K562 (cell line): ENCODE results near the gene LOXHD1. TPM values are rescaled to one million over a fixed set of nuclear protein-coding genes. Genes with fewer than 3 reads are reported as not detected.

Source experiments
- ATAC-seq: fragments of 200-7000 bp; cut with Tn5 transposase; 3 replicates; pipeline ENCODE4 v1.9.1; 2020; ENCODE audit warnings: moderate library complexity
- BruUV-seq: library from RNA; stranded (reverse); fragments of 400-500 nt; replicated peaks from 2 replicates; lab custom pipeline; 2021; lab: Mats Ljungman, UMichigan
- CTCF ChIA-PET: fragments of 300-600 bp; formaldehyde crosslinking; extraction: SDS; loops from one replicate; lab custom pipeline; 2021; ENCODE audit warnings: low intra/inter-chr PET ratio; lab: Yijun Ruan, JAX
- POLR2A ChIA-PET: fragments of 300-600, 350-650 bp; sonication (Branson Sonifier 250); formaldehyde crosslinking; extraction: SDS; loops from one replicate; lab custom pipeline; 2021; ENCODE audit warnings: antibody characterized with exemption, inconsistent platforms; lab: Yijun Ruan, JAX
- DNase-seq, 4 experiments: peaks; one replicate each; pipeline versions ENCODE4 v3.0.0 to v3.0.0-alpha.2; 2011 to 2018; ENCODE audit warnings: low spot score in 3 of 4, mixed read lengths in 3 of 4; ENCODE audit errors: extremely low read depth in 1 of 4
- FAIRE-seq: peaks from 2 replicates; lab custom pipeline; 2011; peaks lifted over from hg19 to GRCh38; lab: Jason Lieb, UNC
- H2AFZ ChIP-seq: 2 replicates; pipeline ENCODE4 v1.6.0; 2011; ENCODE audit warnings: low read depth, low read length, control low read depth, inconsistent platforms
- H3K27ac ChIP-seq: fragments of 200-600 bp; 3 replicates; pipeline ENCODE4 v1.8.0; 2011; ENCODE audit warnings: low read depth, mild to moderate bottlenecking, control low read depth, inconsistent platforms, low read length, moderate library complexity, mixed read lengths; ENCODE audit errors: extremely low read depth
- H3K27me3 ChIP-seq, 2 experiments: fragments of 300-600 bp in 1 of 2; 2 replicates in 1 of 2; 3 replicates in 1 of 2; pipeline versions ENCODE4 v1.6.0 to v1.8.0; 2011; ENCODE audit warnings: inconsistent platforms in 2 of 2, low read length in 2 of 2, mild to moderate bottlenecking in 1 of 2, mixed read lengths in 1 of 2, moderate library complexity in 1 of 2; ENCODE audit not compliant: control insufficient read depth in 2 of 2, insufficient read depth in 2 of 2
- H3K36me3 ChIP-seq: fragments of 300-600 bp; 3 replicates; pipeline ENCODE4 v1.8.0; 2011; ENCODE audit warnings: mild to moderate bottlenecking, low read length, inconsistent platforms; ENCODE audit not compliant: control insufficient read depth, insufficient read depth
- H3K4me1 ChIP-seq, 2 experiments: fragments of 200-600 bp in 1 of 2; replicated peaks in 1 of 2; 2 replicates in 1 of 2; 3 replicates in 1 of 2; pipeline versions ENCODE4 v1.5.1 to v1.8.0; 2011; ENCODE audit warnings: inconsistent platforms in 2 of 2, low read length in 2 of 2, mild to moderate bottlenecking in 1 of 2, mixed read lengths in 1 of 2, moderate library complexity in 1 of 2; ENCODE audit not compliant: control insufficient read depth in 2 of 2, insufficient read depth in 2 of 2
- H3K4me2 ChIP-seq: 2 replicates; pipeline ENCODE4 v1.6.1; 2011; ENCODE audit warnings: low read length, control low read depth, inconsistent platforms, mixed read lengths; ENCODE audit not compliant: insufficient read depth
- H3K4me3 ChIP-seq: fragments of 200-600 bp; sonication (generic), shearing (Covaris generic); 2 replicates; pipeline ENCODE4 v1.5.1; 2016; ENCODE audit warnings: control low read depth, inconsistent platforms
- H3K79me2 ChIP-seq: fragments of 200-600 bp; 3 replicates; pipeline ENCODE4 v1.8.0; 2011; ENCODE audit warnings: low read length, inconsistent platforms; ENCODE audit not compliant: control insufficient read depth, insufficient read depth
- H3K9ac ChIP-seq, 2 experiments: 2 replicates each; pipeline versions ENCODE4 v1.6.0 to v1.6.1; 2011; ENCODE audit warnings: low read depth in 2 of 2, low read length in 2 of 2, control low read depth in 1 of 2, inconsistent platforms in 1 of 2, mild to moderate bottlenecking in 1 of 2, mixed read lengths in 1 of 2; ENCODE audit not compliant: insufficient read depth in 1 of 2
- H3K9me1 ChIP-seq: one replicate; pipeline ENCODE4 v1.6.0; 2011; ENCODE audit warnings: inconsistent platforms, mild to moderate bottlenecking, low read length, moderate library complexity; ENCODE audit not compliant: control insufficient read depth, insufficient read depth
- H3K9me3 ChIP-seq: replicated peaks from 2 replicates; pipeline ENCODE4 v1.5.1; 2011; ENCODE audit warnings: low read depth, low read length, inconsistent platforms; ENCODE audit not compliant: control insufficient read depth, insufficient read depth
- H4K20me1 ChIP-seq: replicated peaks from 2 replicates; pipeline ENCODE4 v1.6.1; 2011; ENCODE audit warnings: low read length, inconsistent platforms, mixed read lengths; ENCODE audit not compliant: control insufficient read depth, insufficient read depth
- ARID1B ChIP-seq: fragments of 450-650 bp; IDR thresholded peaks from 2 replicates; pipeline ENCODE4 v1.6.1; 2016; ENCODE audit warnings: antibody characterized with exemption, mild to moderate bottlenecking, inconsistent platforms
- NCOA4 ChIP-seq: fragments of 450-650 bp; IDR thresholded peaks from 2 replicates; pipeline ENCODE4 v1.6.1; 2018; ENCODE audit warnings: mild to moderate bottlenecking; ENCODE audit not compliant: partially characterized antibody
- NFIC ChIP-seq: fragments of 450-650 bp; IDR thresholded peaks from 2 replicates; pipeline ENCODE4 v1.6.1; 2017; ENCODE audit warnings: mild to moderate bottlenecking, inconsistent platforms
- NUFIP1 ChIP-seq: fragments of 450-650 bp; IDR thresholded peaks from 2 replicates; pipeline ENCODE4 v1.6.1; 2018; ENCODE audit not compliant: partially characterized antibody
- POLR2G ChIP-seq: fragments of 200-400 bp; formaldehyde crosslinking; IDR thresholded peaks from 2 replicates; pipeline ENCODE4 v1.6.1; 2017; ENCODE audit warnings: low read depth, mild to moderate bottlenecking, antibody characterized with exemption, low read length, moderate library complexity
- RAD21 ChIP-seq, 2 experiments: fragments of 250-450 bp in 1 of 2; fragments of 450-650 bp in 1 of 2; sonication (Bioruptor Pico) in 1 of 2; formaldehyde crosslinking in 1 of 2; IDR thresholded peaks in 1 of 2; conservative IDR thresholded peaks in 1 of 2; 2 replicates each; pipeline versions ENCODE4 v1.4.0 to v1.8.0; 2020 to 2022; ENCODE audit warnings: mild to moderate bottlenecking in 2 of 2, moderate library complexity in 1 of 2
- ZNF354B ChIP-seq: fragments of 250-450 bp; sonication (Bioruptor Pico); IDR thresholded peaks from 2 replicates; pipeline ENCODE4 v1.4.0; 2020
- ZZZ3 ChIP-seq: fragments of 450-650 bp; IDR thresholded peaks from 2 replicates; pipeline ENCODE4 v1.6.1; 2016; ENCODE audit warnings: antibody characterized with exemption, mild to moderate bottlenecking, moderate library complexity
- WGBS: fragments of 100-300 bp; shearing (Covaris generic); methylation state at CpG from one replicate; pipeline ENCODE4 v1.1.6; 2016; ENCODE audit warnings: low coverage, mixed read lengths; ENCODE audit not compliant: insufficient coverage; ENCODE audit errors: missing lambda C conversion rate; 5-methylcytosine and 5-hydroxymethylcytosine counted together
- in situ Hi-C: fragments of 300-500 bp; cut with MboI; formaldehyde crosslinking; loops from 4 replicates; pipeline ENCODE4 v1.15.0; 2018; ENCODE audit warnings: inconsistent platforms, mixed read lengths
- intact Hi-C: fragments of 100-400 bp; cut with micrococcal nuclease; formaldehyde crosslinking; loops from 2 replicates; pipeline ENCODE4 v1.14.2; 2022
- polyA plus RNA-seq, 8 experiments: library from polyadenylated mRNA; depleted of rRNA in 4 of 8; stranded (reverse) in 5 of 8; unstranded in 3 of 8; fragments of >200 nt; fragmentation: Nextera tagmentation in 2 of 8; fragmentation: Illumina TruSeq in 1 of 8; extraction: Ambion mirVana in 2 of 8; extraction: Trizol in 1 of 8; gene quantifications; 2 replicates each; pipeline versions ENCODE4 v1.2.1 to v1.2.3, GENCODE V29; 2011 to 2014; ENCODE audit warnings: inconsistent platforms in 1 of 8, missing spikeins in 1 of 8
- total RNA-seq, 7 experiments: library from RNA; depleted of rRNA in 6 of 7; stranded (reverse); fragments of >200 nt in 6 of 7; fragmentation: Illumina TruSeq in 2 of 7; extraction: Trizol in 2 of 7; gene quantifications; 2 replicates each; pipeline versions ENCODE4 v1.2.1 to v1.2.3, GENCODE V29; 2011 to 2021; ENCODE audit warnings: low replicate concordance in 1 of 7

The LOXHD1 gene
- total and polyA plus RNA-seq, 9 of the 15 experiments (the other 6 are each of a cell fraction or from before 2014, with no cell fraction given): not detected

DNA sequence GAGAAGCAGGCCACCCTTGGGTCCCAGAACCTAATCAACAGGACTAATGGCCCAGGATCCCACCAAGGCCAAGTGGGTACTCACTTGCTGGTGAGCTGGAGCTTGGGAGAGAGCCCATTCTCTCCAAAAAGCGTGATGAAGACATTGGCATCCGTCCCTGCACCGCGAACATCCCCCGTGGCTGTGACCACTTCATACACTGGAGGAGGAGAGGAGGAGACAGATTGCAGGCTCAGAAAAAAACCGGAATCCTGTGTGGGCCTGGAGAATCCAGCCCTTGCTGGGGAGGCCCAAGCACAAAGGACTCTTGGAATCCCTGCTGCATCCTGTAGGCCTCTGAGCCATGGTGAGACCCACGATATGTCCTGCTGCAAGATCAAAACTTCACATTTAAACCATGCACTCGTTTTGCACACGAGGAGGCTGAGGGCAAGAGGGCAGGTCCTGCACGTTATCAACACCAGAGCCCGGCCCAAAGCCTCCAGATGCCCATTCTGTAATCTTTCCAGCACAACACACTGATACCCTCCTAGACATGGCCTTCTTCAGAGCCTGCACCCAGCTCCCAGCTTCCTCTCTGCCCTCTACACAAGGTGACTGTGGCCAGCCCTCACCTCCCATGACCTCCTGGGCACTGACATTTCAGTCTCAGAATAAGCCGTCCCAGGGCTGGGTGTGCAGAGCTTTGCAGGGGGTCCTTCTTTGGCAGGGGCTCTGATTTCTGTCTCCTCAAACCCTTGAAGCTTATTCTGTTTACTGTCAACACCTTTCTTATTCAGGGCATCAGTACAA lies 7.8 kb downstream of the LOXHD1 start:
- Histone ChIP-seq H3K27ac (no peak overlapping the region), H4K20me1 (no peaks in the 10 kb centered on the region), H3K79me2 (no peaks in the 10 kb centered on the region), H3K4me3 (no peak overlapping the region), H3K9me3 (no peaks in the 10 kb centered on the region), H3K4me1 (no peaks in the 10 kb centered on the region; a peak in 1 of 5 replicates), H3K9me1 (no peaks in the 10 kb centered on the region), H2AFZ (no peak overlapping the region), H3K36me3 (no peaks in the 10 kb centered on the region), H3K4me2 (no peak overlapping the region), H3K9ac (no peak overlapping the region), H3K27me3 (no peaks in the 10 kb centered on the region; a peak in 1 of 5 replicates)
- WGBS: 0% methylated on average over 11 of the region's 12 CpGs
- TF ChIP-seq NCOA4 (no peak), ZNF354B (CRISPR knock-in tag) (no peak), NFIC (no peak)
- intact Hi-C loops (no loop called here), in situ Hi-C loops (no loop called here)
- BruUV-seq: no TSS peak
- no peak for FAIRE-seq
- ATAC-seq: no peak
- DNase-seq: no peak
- POLR2A ChIA-PET: no interaction called here
- CTCF ChIA-PET: no interaction called here

DNA sequence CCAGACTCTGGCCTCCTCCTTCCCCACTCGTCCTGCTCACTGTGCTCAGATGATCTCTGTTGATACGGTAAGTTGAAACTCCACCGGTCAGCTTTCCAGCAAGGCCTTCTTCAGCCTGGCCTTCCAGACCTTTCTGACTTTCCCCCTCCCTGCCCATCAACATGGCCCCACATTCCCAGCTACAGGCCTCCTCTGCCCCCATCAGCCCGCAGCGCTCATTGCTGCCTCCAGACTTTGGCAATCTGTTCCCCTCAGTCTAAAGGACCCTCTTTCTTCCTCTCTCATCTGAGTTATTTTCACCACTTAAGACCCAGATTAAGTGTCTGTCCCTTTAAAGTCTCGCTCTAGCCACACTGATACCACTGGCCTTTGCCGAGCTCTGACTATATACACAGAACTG lies 10.6 kb downstream of the LOXHD1 start:
- ChIA-PET POLR2A (no interaction called here), CTCF (no interaction called here)
- Histone ChIP-seq H3K4me2 (no peak overlapping the region), H3K9me1 (no peaks in the 10 kb centered on the region), H3K79me2 (no peaks in the 10 kb centered on the region), H2AFZ (no peak overlapping the region), H3K27me3 (peaks cover 0 to 7% of the 10 kb centered on the region in 2 experiments; a peak in 1 of 5 replicates), H4K20me1 (no peaks in the 10 kb centered on the region), H3K9ac (no peak overlapping the region), H3K27ac (no peak overlapping the region), H3K4me3 (no peak overlapping the region), H3K9me3 (no peaks in the 10 kb centered on the region), H3K4me1 (no peaks in the 10 kb centered on the region; a peak in 1 of 5 replicates), H3K36me3 (no peaks in the 10 kb centered on the region)
- DNase-seq (no peak), FAIRE-seq (no peak), ATAC-seq (no peak)
- in situ Hi-C loops (no loop called here), intact Hi-C loops (no loop called here)
- WGBS: 2% methylated on average over 6 of the region's 7 CpGs
- no TSS peak for BruUV-seq
- no peak for TF ChIP-seq NUFIP1
- 0 out of 4 replicates have a peak, but pooled peaks of 1 of the 2 experiments have one; percentile 9 for TF ChIP-seq RAD21 (CRISPR knock-in tag; conservative IDR thresholded peaks at IDR 0.05 in 1 of 2, IDR thresholded peaks at IDR 0.05 in 1 of 2)
- TF ChIP-seq ZZZ3: no peak
- TF ChIP-seq POLR2G: no peak
- TF ChIP-seq ARID1B: no peak
